GM12878 (cell line): ENCODE results near the gene SLIT1. TPM values are rescaled to one million over a fixed set of nuclear protein-coding genes. Genes with fewer than 3 reads are reported as not detected.

Experiments
- ATAC-seq: fragments of 200-7000 bp; cut with Tn5 transposase; 3 replicates; pipeline ENCODE4 v1.9.1; 2020; ENCODE audit warnings: mild to moderate bottlenecking, moderate library complexity
- BruUV-seq: library from RNA; stranded (reverse); fragments of 400-500 nt; replicated peaks from 2 replicates; lab custom pipeline; 2021; lab: Mats Ljungman, UMichigan
- CTCF ChIA-PET: fragments of 300-600 bp; sonication (Branson Sonifier 250); formaldehyde crosslinking; extraction: SDS; loops from one replicate; lab custom pipeline; 2021; ENCODE audit warnings: inconsistent platforms; lab: Yijun Ruan, JAX
- POLR2A ChIA-PET: fragments of 350-600 bp; formaldehyde crosslinking; extraction: SDS; loops from one replicate; lab custom pipeline; 2021; ENCODE audit warnings: inconsistent platforms; lab: Charles Lee
- RAD21 ChIA-PET: fragments of 300-600 bp; sonication (Branson Sonifier 250); formaldehyde crosslinking; loops from one replicate; lab custom pipeline; 2023; ENCODE audit warnings: antibody characterized with exemption; ENCODE audit not compliant: unreplicated experiment; lab: Charles Lee
- SMC1A ChIA-PET: fragments of 300-600 bp; sonication (Branson Sonifier 250); formaldehyde crosslinking; loops from one replicate; lab custom pipeline; 2023; ENCODE audit not compliant: unreplicated experiment, uncharacterized antibody; lab: Charles Lee
- DNase-seq: peaks from one replicate; pipeline ENCODE4 v3.0.0-alpha.2; 2011; ENCODE audit warnings: low read depth, low spot score
- FAIRE-seq: peaks from 3 replicates; lab custom pipeline; 2011; peaks lifted over from hg19 to GRCh38; lab: Jason Lieb, UNC
- H2AFZ ChIP-seq: 2 replicates; pipeline ENCODE4 v1.6.0; 2011; ENCODE audit warnings: low read depth, low read length, control low read depth; ENCODE audit not compliant: control insufficient read depth
- H3K27ac ChIP-seq: 2 replicates; pipeline ENCODE4 v1.5.1; 2011; ENCODE audit warnings: control low read depth; ENCODE audit not compliant: control insufficient read depth, insufficient read depth
- H3K27me3 ChIP-seq, 2 experiments: replicated peaks in 1 of 2; 2 replicates each; pipeline versions ENCODE4 v1.6.0 to v1.6.1; 2011; ENCODE audit warnings: low read length in 1 of 2; ENCODE audit not compliant: control insufficient read depth in 2 of 2, insufficient read depth in 2 of 2
- H3K36me3 ChIP-seq, 2 experiments: 2 replicates each; pipeline ENCODE4 v1.5.1; 2011; ENCODE audit warnings: low read length in 1 of 2; ENCODE audit not compliant: control insufficient read depth in 2 of 2, insufficient read depth in 2 of 2
- H3K4me1 ChIP-seq: 2 replicates; pipeline ENCODE4 v1.6.1; 2011; ENCODE audit warnings: mild to moderate bottlenecking, low read length, moderate library complexity, mixed read lengths; ENCODE audit not compliant: control insufficient read depth, insufficient read depth
- H3K4me2 ChIP-seq: 2 replicates; pipeline ENCODE4 v1.6.0; 2011; ENCODE audit warnings: control low read depth; ENCODE audit not compliant: control insufficient read depth, insufficient read depth
- H3K4me3 ChIP-seq: fragments of 200-600 bp; sonication (generic); 2 replicates; pipeline ENCODE4 v1.5.1; 2016
- H3K79me2 ChIP-seq: 2 replicates; pipeline ENCODE4 v1.6.0; 2011; ENCODE audit warnings: low read length; ENCODE audit not compliant: control insufficient read depth, insufficient read depth
- H3K9ac ChIP-seq: 2 replicates; pipeline ENCODE4 v1.8.0; 2011; ENCODE audit warnings: low read length, control low read depth, mixed read lengths; ENCODE audit not compliant: control insufficient read depth, insufficient read depth
- H3K9me3 ChIP-seq: replicated peaks from 3 replicates; pipeline ENCODE4 v1.5.1; 2011; ENCODE audit warnings: mild to moderate bottlenecking, low read length; ENCODE audit not compliant: control insufficient read depth, insufficient read depth
- H4K20me1 ChIP-seq: 2 replicates; pipeline ENCODE4 v1.6.0; 2011; ENCODE audit not compliant: control insufficient read depth, insufficient read depth
- ASH2L ChIP-seq: fragments of 300-600, 200-600 bp; sonication (generic); IDR thresholded peaks from 2 replicates; pipeline ENCODE4 v1.6.1; 2017; ENCODE audit warnings: low read depth, mild to moderate bottlenecking, borderline replicate concordance
- BCL3 ChIP-seq: IDR thresholded peaks from 2 replicates; pipeline ENCODE4 v1.6.1; 2011; ENCODE audit warnings: borderline replicate concordance, low read depth, mild to moderate bottlenecking, moderate library complexity, low read length; ENCODE audit not compliant: insufficient read depth, poor library complexity, severe bottlenecking
- BHLHE40 ChIP-seq, 2 experiments: fragments of 450-650 bp in 1 of 2; IDR thresholded peaks; 2 replicates each; pipeline ENCODE4 v1.6.1; 2011 to 2017; ENCODE audit warnings: low read depth in 2 of 2, borderline replicate concordance in 1 of 2, improper control_type of control experiment in 1 of 2, low read length in 1 of 2, mild to moderate bottlenecking in 1 of 2
- NR2C1 ChIP-seq: fragments of 450-650 bp; IDR thresholded peaks from 2 replicates; pipeline ENCODE4 v1.6.1; 2017; ENCODE audit warnings: antibody characterized with exemption, mild to moderate bottlenecking, moderate library complexity
- SMC3 ChIP-seq: IDR thresholded peaks from 2 replicates; pipeline ENCODE4 v1.6.1; 2011; ENCODE audit warnings: low read length, improper control_type of control experiment, borderline replicate concordance
- SUZ12 ChIP-seq: fragments of 200-600 bp; sonication (generic); IDR thresholded peaks from one replicate; pipeline ENCODE4 v1.6.1; 2018; ENCODE audit warnings: antibody characterized with exemption, mild to moderate bottlenecking; ENCODE audit not compliant: unreplicated experiment
- ZBTB40 ChIP-seq: fragments of 450-650 bp; IDR thresholded peaks from 2 replicates; pipeline ENCODE4 v1.6.1; 2016; ENCODE audit warnings: mild to moderate bottlenecking, moderate library complexity, borderline replicate concordance
- ZNF687 ChIP-seq: fragments of 450-650 bp; IDR thresholded peaks from 2 replicates; pipeline ENCODE4 v1.6.1; 2017; ENCODE audit warnings: mild to moderate bottlenecking, moderate library complexity
- WGBS: methylation state at CpG from one replicate; pipeline ENCODE4 v1.1.6; 2016; ENCODE audit warnings: low lambda C conversion rate; ENCODE audit not compliant: insufficient replicate concordance, insufficient coverage; ENCODE audit errors: missing lambda C conversion rate; 5-methylcytosine and 5-hydroxymethylcytosine counted together
- in situ Hi-C: fragments of 300-500 bp; cut with MboI; formaldehyde crosslinking; loops from 9 replicates; pipeline ENCODE4 v1.14.3; 2018; ENCODE audit warnings: mixed read lengths
- intact Hi-C: fragments of 100-400 bp; cut with micrococcal nuclease; formaldehyde crosslinking; loops from one replicate; pipeline ENCODE4 v1.14.2; 2022; ENCODE audit not compliant: unreplicated experiment
- polyA plus RNA-seq, 11 experiments: library from polyadenylated mRNA; depleted of rRNA in 4 of 11; unstranded in 6 of 11; stranded (reverse) in 5 of 11; fragments of >200 nt; fragmentation: Nextera tagmentation in 4 of 11; fragmentation: Illumina TruSeq in 1 of 11; extraction: Ambion mirVana in 4 of 11; extraction: Trizol in 1 of 11; gene quantifications; 1 replicate in 1 of 11; 2 replicates in 10 of 11; pipeline versions ENCODE4 v1.2.1 to v1.2.3, GENCODE V29; 2011 to 2016; ENCODE audit warnings: inconsistent platforms in 2 of 11, missing spikeins in 2 of 11, low read depth in 1 of 11
- total RNA-seq, 4 experiments: library from RNA; depleted of rRNA in 3 of 4; stranded (reverse); fragments of >200 nt in 3 of 4; fragmentation: Illumina TruSeq in 1 of 4; extraction: Trizol in 1 of 4; gene quantifications; 2 replicates each; pipeline versions ENCODE4 v1.2.1 to v1.2.3, GENCODE V29; 2013 to 2021

Gene SLIT1
- total and polyA plus RNA-seq, 10 of the 15 experiments (the other 5 are each of a cell fraction or from before 2014, with no cell fraction given) = 0.04 to 0.19 (median 0.06) TPM; not detected in 4

GRCh38 chr10:97075421-97075820, 110.3 kb downstream of the SLIT1 start (continued):
- TF ChIP-seq SMC3 = no peak
- no peak for TF ChIP-seq NR2C1
- TF ChIP-seq BCL3 = no peak
- no peak for TF ChIP-seq ASH2L
- TF ChIP-seq SUZ12 = no peak

DNA sequence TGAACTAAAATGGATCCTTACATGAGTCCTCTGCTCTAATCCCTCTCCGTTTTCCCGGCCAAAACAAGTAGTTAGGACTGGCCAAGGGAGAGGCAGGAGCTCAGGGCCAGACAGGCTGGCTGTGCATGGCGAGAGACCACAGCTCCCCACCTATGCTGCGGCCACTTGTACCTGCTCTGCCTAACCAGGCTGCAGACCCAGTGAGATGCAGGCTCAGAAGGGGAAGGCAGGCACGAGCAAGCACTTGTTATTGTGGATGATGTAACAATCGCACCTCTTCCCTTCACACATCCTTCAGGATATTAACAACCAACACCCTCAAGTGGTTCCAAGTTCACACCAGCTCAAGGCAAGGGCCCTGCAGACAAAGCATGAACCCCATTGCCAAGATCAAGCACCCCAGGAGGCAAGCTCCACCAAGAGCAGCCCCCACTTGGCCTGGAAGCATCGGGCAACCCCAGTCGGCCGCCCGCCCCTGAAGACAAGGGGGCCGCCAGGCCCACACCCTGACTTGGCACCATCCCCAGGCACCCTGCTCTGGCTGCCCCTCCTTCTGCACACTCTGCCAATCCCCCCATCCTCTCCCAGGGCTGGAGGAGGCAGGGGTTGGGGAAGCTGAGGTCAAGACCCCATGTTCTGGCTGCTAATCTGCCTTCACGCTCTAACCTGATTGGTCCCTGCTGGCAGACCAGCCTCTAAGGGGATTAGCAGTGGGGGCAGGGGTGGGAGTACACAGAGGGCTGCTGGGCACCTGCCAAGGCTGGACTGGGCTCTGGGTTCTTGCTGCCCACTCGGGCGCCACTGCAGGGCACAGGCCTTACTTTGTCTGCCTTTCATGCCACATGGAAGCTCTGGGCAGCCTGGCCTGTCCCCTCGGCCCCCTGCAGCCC, 111.3 kb downstream of the SLIT1 start:
- Histone ChIP-seq H3K4me1 (no peaks in the 10 kb centered on the region), H3K9ac (no peak overlapping the region), H3K27me3 (peaks cover 0 to 4% of the 10 kb centered on the region in 2 experiments; a peak in 3 of 4 replicates), H2AFZ (no peak overlapping the region), H3K27ac (no peak overlapping the region), H3K36me3 (no peaks in the 10 kb centered on the region), H3K4me3 (no peak overlapping the region), H4K20me1 (no peaks in the 10 kb centered on the region), H3K79me2 (no peaks in the 10 kb centered on the region), H3K4me2 (no peak overlapping the region), H3K9me3 (no peaks in the 10 kb centered on the region; the same call in 2 of the 3 replicates)
- FAIRE-seq = no peak
- DNase-seq = no peak
- ChIA-PET CTCF (interaction anchor here (1.0 to 19.9 kb wide), 8 partner anchors 23 to 161 kb away, joined by 3 to 651 read pairs (median 27); no protein-coding TSS in a partner anchor), SMC1A (interaction anchor here (1.1 to 7.3 kb wide), 2 partner anchors 10 to 136 kb away, joined by 3 to 112 read pairs; no protein-coding TSS in a partner anchor), POLR2A (no interaction called here), RAD21 (interaction anchor here (1.7 to 6.0 kb wide), 5 partner anchors 14 to 134 kb away, joined by 3 to 128 read pairs (median 23); no protein-coding TSS in a partner anchor)
- no TSS peak for BruUV-seq
- in situ Hi-C loops (loop anchor here (5.0 kb wide), 1 partner anchor 133 kb away; no protein-coding TSS in a partner anchor), intact Hi-C loops (loop anchor here (5.0 kb wide), 1 partner anchor 43 kb away; no protein-coding TSS in a partner anchor)
- 35% methylated on average over 15 of the region's 15 CpGs for WGBS
- no peak for ATAC-seq
- TF ChIP-seq SMC3 (no peak), BHLHE40 (IDR thresholded peaks at IDR 0.05; ENCODE audit: borderline replicate concordance in 1 of 2, low read depth in 2 of 2, low read length in 1 of 2) (no peak), ZBTB40 (no peak), ZNF687 (no peak)
